GM12801 (cell line): Measurements from ENCODE around the gene POLR3GL.

ENCODE experiments used
- CTCF ChIP-seq: IDR thresholded peaks from one replicate; pipeline ENCODE4 v1.5.1; 2011; ENCODE audit warnings: control low read depth; ENCODE audit not compliant: insufficient read length; ENCODE audit errors: extremely low read depth

Gene POLR3GL

GRCh38 chr1:145944532-145944931, 20.0 kb upstream of the POLR3GL start:
- no peak for TF ChIP-seq CTCF

GRCh38 chr1:145946477-145946986, 18.0 kb upstream of the POLR3GL start:
- no peak for TF ChIP-seq CTCF

- no peak for TF ChIP-seq CTCF
Observed at GRCh38 chr1:145947551-145947950, 16.9 kb upstream of the POLR3GL start.

GRCh38 chr1:145949219-145949618, 15.3 kb upstream of the POLR3GL start:
- no peak for TF ChIP-seq CTCF

- no peak for TF ChIP-seq CTCF
Observed at GRCh38 chr1:145951526-145951925, 13.0 kb upstream of the POLR3GL start.

GRCh38 chr1:145952903-145953302, 11.6 kb upstream of the POLR3GL start:
- no peak for TF ChIP-seq CTCF

- TF ChIP-seq CTCF, result no peak
Observed at GRCh38 chr1:145953861-145954260, 10.6 kb upstream of the POLR3GL start.

GRCh38 chr1:145955436-145955835, 9.1 kb upstream of the POLR3GL start:
- TF ChIP-seq CTCF, result no peak
